ENCODE data around the gene CEP112. TPM values are rescaled to one million over a fixed set of nuclear protein-coding genes. Genes with fewer than 3 reads are reported as not detected.
A peak's percentile ranks its signal among the peaks of the same experiment; 100 is the strongest.

CEP112 gene
- total and polyA plus RNA-seq, 2 donors (not counting 3 experiments of a cell fraction or from before 2014, with no cell fraction given) = 1.5 to 25.3 TPM

DNA sequence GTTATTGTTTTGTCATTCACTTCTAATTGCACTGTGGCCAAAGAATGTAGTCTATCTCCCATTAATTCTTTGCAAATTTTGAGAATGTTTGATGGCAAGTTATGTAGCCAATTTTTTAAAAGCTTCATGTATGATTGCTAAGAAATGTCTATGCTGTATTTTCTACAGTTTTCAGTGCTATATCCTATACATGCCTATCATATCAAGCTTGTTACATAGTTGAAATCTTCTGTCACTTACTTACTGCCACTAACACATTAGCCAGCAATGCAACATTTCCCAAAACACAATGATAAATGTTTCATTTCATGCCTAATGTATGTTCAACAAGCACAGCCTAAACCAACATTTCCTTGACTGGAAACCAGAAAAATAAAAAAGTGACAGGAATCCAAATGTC is 338.1 kb downstream of the CEP112 start:
- Histone ChIP-seq H3K4me3 (replicated peaks in 1 of 3; ENCODE audit: insufficient read depth in 1 of 3, low read depth in 1 of 3, low read length in 3 of 3) (no peak overlapping the region), H3K79me2 (ENCODE audit: control insufficient read depth, insufficient read depth, low read length) (no peaks in the 10 kb centered on the region), H2AFZ (ENCODE audit: low read depth, low read length) (no peak overlapping the region), H3K4me1 (ENCODE audit: control insufficient read depth, extremely low read depth, insufficient read depth, low read length) (no peaks in the 10 kb centered on the region), H3K36me3 (ENCODE audit: control insufficient read depth in 2 of 2, extremely low read depth in 1 of 2, insufficient read depth in 2 of 2, low read length in 2 of 2) (no peaks in the 10 kb centered on the region), H3K9ac (replicated peaks; ENCODE audit: extremely low read depth, insufficient read depth, low read length) (no peak overlapping the region), H3K9me1 (replicated peaks; ENCODE audit: control insufficient read depth, extremely low read depth, insufficient read depth, low read length) (no peaks in the 10 kb centered on the region), H3K9me3 (replicated peaks; ENCODE audit: control insufficient read depth, insufficient read depth, low read length) (no peaks in the 10 kb centered on the region), H3K27me3 (ENCODE audit: control insufficient read depth in 2 of 2, insufficient read depth in 2 of 2, low read length in 2 of 2) (no peaks in the 10 kb centered on the region), H3K4me2 (ENCODE audit: insufficient read depth, low read length) (no peak overlapping the region), H4K20me1 (replicated peaks; ENCODE audit: control insufficient read depth, extremely low read depth, insufficient read depth, low read length) (no peaks in the 10 kb centered on the region), H3K27ac (ENCODE audit: insufficient read depth, low read depth, low read length) (no peak overlapping the region)
- TF ChIP-seq JUN (IDR thresholded peaks at IDR 0.05; ENCODE audit: borderline replicate concordance, insufficient read depth, insufficient read length, low read depth) = no peak
- no peak for TF ChIP-seq CTCF (IDR thresholded peaks at IDR 0.05; ENCODE audit: extremely low read depth in 1 of 2, insufficient read depth in 1 of 2, low read depth in 1 of 2, low read length in 2 of 2)
- TF ChIP-seq MYC (IDR thresholded peaks at IDR 0.05; ENCODE audit: low read depth, low read length) = no peak
- TF ChIP-seq GATA2 (IDR thresholded peaks at IDR 0.05; ENCODE audit: insufficient read depth, insufficient read length, low read depth, low read length) = no peak
- no peak for TF ChIP-seq EZH2 (IDR thresholded peaks at IDR 0.05; ENCODE audit: borderline replicate concordance, low read depth, low read length, severe bottlenecking)
- peak; percentile 15 for FAIRE-seq
- POLR2A ChIA-PET = no interaction called here
- dilution Hi-C loops (cut with MboI; ENCODE audit: extremely low pct_ligation_motif_present, low sequenced_read_pairs) (no loop called here), intact Hi-C loops (cut with micrococcal nuclease) (no loop called here)
- CTCF ChIA-PET = interaction anchor here (1.3 kb wide), 1 partner anchor 312 kb away, joined by 3 read pairs; no protein-coding TSS in a partner anchor
- DNase-seq (ENCODE audit: low read depth, low spot score) = no peak
- no TSS peak for BruUV-seq (replicated peaks)

DNA sequence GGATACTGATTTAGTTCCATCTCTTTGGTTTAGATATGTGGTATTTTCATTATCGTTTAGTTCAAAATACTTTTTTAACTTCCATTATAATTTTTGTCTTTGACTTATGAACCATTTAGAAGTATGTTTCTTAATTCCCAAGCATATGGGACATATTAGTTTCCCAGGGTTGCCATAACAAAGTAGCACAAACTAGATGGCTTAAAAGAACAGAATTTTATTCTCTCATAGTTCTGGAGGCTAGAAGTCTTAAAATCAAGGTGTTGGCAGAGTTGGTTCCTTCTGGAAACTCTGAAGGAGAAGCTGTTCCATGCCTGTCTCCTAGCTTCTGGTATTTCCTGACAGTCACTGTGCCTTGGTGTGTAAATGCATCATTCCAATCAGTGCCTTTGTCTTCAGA is 339.0 kb downstream of the CEP112 start:
- DNase-seq (ENCODE audit: low read depth, low spot score) = no peak
- intact Hi-C loops (cut with micrococcal nuclease) (no loop called here), dilution Hi-C loops (cut with MboI; ENCODE audit: extremely low pct_ligation_motif_present, low sequenced_read_pairs) (no loop called here)
- Histone ChIP-seq H3K27ac (ENCODE audit: insufficient read depth, low read depth, low read length) (no peak overlapping the region), H3K9ac (replicated peaks; ENCODE audit: extremely low read depth, insufficient read depth, low read length) (no peak overlapping the region), H3K9me1 (replicated peaks; ENCODE audit: control insufficient read depth, extremely low read depth, insufficient read depth, low read length) (no peaks in the 10 kb centered on the region), H4K20me1 (replicated peaks; ENCODE audit: control insufficient read depth, extremely low read depth, insufficient read depth, low read length) (no peaks in the 10 kb centered on the region), H3K4me2 (ENCODE audit: insufficient read depth, low read length) (no peak overlapping the region), H2AFZ (ENCODE audit: low read depth, low read length) (no peak overlapping the region), H3K36me3 (ENCODE audit: control insufficient read depth in 2 of 2, extremely low read depth in 1 of 2, insufficient read depth in 2 of 2, low read length in 2 of 2) (no peaks in the 10 kb centered on the region), H3K4me3 (replicated peaks in 1 of 3; ENCODE audit: insufficient read depth in 1 of 3, low read depth in 1 of 3, low read length in 3 of 3) (no peak overlapping the region), H3K9me3 (replicated peaks; ENCODE audit: control insufficient read depth, insufficient read depth, low read length) (no peaks in the 10 kb centered on the region), H3K79me2 (ENCODE audit: control insufficient read depth, insufficient read depth, low read length) (no peaks in the 10 kb centered on the region), H3K27me3 (ENCODE audit: control insufficient read depth in 2 of 2, insufficient read depth in 2 of 2, low read length in 2 of 2) (no peaks in the 10 kb centered on the region), H3K4me1 (ENCODE audit: control insufficient read depth, extremely low read depth, insufficient read depth, low read length) (peaks cover 2% of the 10 kb centered on the region)
- no TSS peak for BruUV-seq (replicated peaks)
- CTCF ChIA-PET = interaction anchor here (1.3 kb wide), 1 partner anchor 313 kb away, joined by 3 read pairs; no protein-coding TSS in a partner anchor
- POLR2A ChIA-PET = no interaction called here
- no peak for FAIRE-seq
- TF ChIP-seq POLR2AphosphoS5 (IDR thresholded peaks at IDR 0.05; ENCODE audit: insufficient read depth, low read depth, low read length) = no peak
- TF ChIP-seq FOS (IDR thresholded peaks at IDR 0.05; ENCODE audit: borderline replicate concordance, insufficient read depth, low read length) = no peak
- no peak for TF ChIP-seq JUN (IDR thresholded peaks at IDR 0.05; ENCODE audit: borderline replicate concordance, insufficient read depth, insufficient read length, low read depth)
- TF ChIP-seq EZH2 (IDR thresholded peaks at IDR 0.05; ENCODE audit: borderline replicate concordance, low read depth, low read length, severe bottlenecking) = no peak
- TF ChIP-seq CTCF (IDR thresholded peaks at IDR 0.05; ENCODE audit: extremely low read depth in 1 of 2, insufficient read depth in 1 of 2, low read depth in 1 of 2, low read length in 2 of 2) = no peak
- no peak for TF ChIP-seq GATA2 (IDR thresholded peaks at IDR 0.05; ENCODE audit: insufficient read depth, insufficient read length, low read depth, low read length)
- TF ChIP-seq MYC (IDR thresholded peaks at IDR 0.05; ENCODE audit: low read depth, low read length) = no peak
- TF ChIP-seq, protein P1, sequence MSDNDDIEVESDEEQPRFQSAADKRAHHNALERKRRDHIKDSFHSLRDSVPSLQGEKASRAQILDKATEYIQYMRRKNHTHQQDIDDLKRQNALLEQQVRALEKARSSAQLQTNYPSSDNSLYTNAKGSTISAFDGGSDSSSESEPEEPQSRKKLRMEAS (IDR thresholded peaks at IDR 0.05; ENCODE audit: insufficient read depth, insufficient read length) = no peak
- TF ChIP-seq POLR2A (IDR thresholded peaks at IDR 0.05; ENCODE audit: low read depth, low read length) = no peak

Data from endothelial cell of umbilical vein (primary cell).